Endothelial cell of umbilical vein (primary cell): ENCODE measurements around the gene LGI4. TPM values are rescaled to one million over a fixed set of nuclear protein-coding genes. Genes with fewer than 3 reads are reported as not detected.
A peak's percentile ranks its signal among the peaks of the same experiment; 100 is the strongest.

Experiments used
- BruUV-seq: library from RNA; stranded (reverse); fragments of 400-500 nt; replicated peaks from 2 replicates; lab custom pipeline; 2021; lab: Mats Ljungman, UMichigan
- CTCF ChIA-PET: fragments of 300-600, 350-600 bp; sonication (Branson Sonifier 250); formaldehyde crosslinking; loops from one replicate; lab custom pipeline; 2021; ENCODE audit warnings: antibody characterized with exemption, inconsistent platforms; lab: Charles Lee
- POLR2A ChIA-PET: fragments of 300-600, 350-600 bp; sonication (Branson Sonifier 250); formaldehyde crosslinking; loops from one replicate; lab custom pipeline; 2021; ENCODE audit warnings: antibody characterized with exemption, inconsistent platforms; lab: Charles Lee
- DNase-seq: peaks from one replicate; pipeline ENCODE4 v3.0.0-alpha.2; 2011; ENCODE audit warnings: low read depth, low spot score
- FAIRE-seq: peaks from 2 replicates; lab custom pipeline; 2011; peaks lifted over from hg19 to GRCh38; lab: Jason Lieb, UNC
- H2AFZ ChIP-seq: 2 replicates; pipeline ENCODE4 v1.6.0; 2012; ENCODE audit warnings: low read depth, low read length, control low read depth, inconsistent platforms
- H3K27ac ChIP-seq: 2 replicates; pipeline ENCODE4 v1.5.1; 2011; ENCODE audit warnings: low read depth, mild to moderate bottlenecking, control low read depth, low read length, moderate library complexity; ENCODE audit not compliant: insufficient read depth
- H3K27me3 ChIP-seq, 2 experiments: 2 replicates each; pipeline versions ENCODE4 v1.6.0 to v1.6.1; 2011; ENCODE audit warnings: low read length in 2 of 2, mixed read lengths in 1 of 2; ENCODE audit not compliant: control insufficient read depth in 2 of 2, insufficient read depth in 2 of 2
- H3K36me3 ChIP-seq, 2 experiments: 2 replicates in 1 of 2; 3 replicates in 1 of 2; pipeline ENCODE4 v1.5.1; 2011; ENCODE audit warnings: low read length in 2 of 2, mild to moderate bottlenecking in 1 of 2, moderate library complexity in 1 of 2; ENCODE audit not compliant: control insufficient read depth in 2 of 2, insufficient read depth in 2 of 2; ENCODE audit errors: extremely low read depth in 1 of 2
- H3K4me1 ChIP-seq: 3 replicates; pipeline ENCODE4 v1.5.1; 2011; ENCODE audit warnings: mild to moderate bottlenecking, low read length; ENCODE audit not compliant: control insufficient read depth, insufficient read depth; ENCODE audit errors: extremely low read depth
- H3K4me2 ChIP-seq: 2 replicates; pipeline ENCODE4 v1.6.1; 2011; ENCODE audit warnings: low read length, control low read depth, mixed read lengths; ENCODE audit not compliant: insufficient read depth
- H3K4me3 ChIP-seq, 3 experiments: fragments of 200-600 bp in 1 of 3; sonication (generic), shearing (Covaris generic) in 1 of 3; replicated peaks in 1 of 3; 2 replicates each; pipeline ENCODE4 v1.5.1; 2011 to 2016; ENCODE audit warnings: control low read depth in 3 of 3, low read length in 3 of 3, mild to moderate bottlenecking in 2 of 3, inconsistent platforms in 1 of 3, low read depth in 1 of 3, moderate library complexity in 1 of 3; ENCODE audit not compliant: insufficient read depth in 1 of 3
- H3K79me2 ChIP-seq: 2 replicates; pipeline ENCODE4 v1.6.0; 2012; ENCODE audit warnings: low read length, inconsistent platforms; ENCODE audit not compliant: control insufficient read depth, insufficient read depth
- H3K9ac ChIP-seq: replicated peaks from 2 replicates; pipeline ENCODE3; 2011; ENCODE audit warnings: low read length, control low read depth; ENCODE audit not compliant: insufficient read depth; ENCODE audit errors: extremely low read depth
- H3K9me1 ChIP-seq: replicated peaks from 3 replicates; pipeline ENCODE4 v1.6.0; 2011; ENCODE audit warnings: mild to moderate bottlenecking, low read length; ENCODE audit not compliant: control insufficient read depth, insufficient read depth; ENCODE audit errors: extremely low read depth
- H3K9me3 ChIP-seq: replicated peaks from 2 replicates; pipeline ENCODE4 v1.5.1; 2012; ENCODE audit warnings: low read length, inconsistent platforms; ENCODE audit not compliant: control insufficient read depth, insufficient read depth
- H4K20me1 ChIP-seq: replicated peaks from 2 replicates; pipeline ENCODE3; 2011; ENCODE audit warnings: mild to moderate bottlenecking, low read length; ENCODE audit not compliant: control insufficient read depth, insufficient read depth; ENCODE audit errors: extremely low read depth
- EZH2 ChIP-seq: IDR thresholded peaks from 2 replicates; pipeline ENCODE4 v1.6.1; 2012; ENCODE audit warnings: borderline replicate concordance, low read depth, mild to moderate bottlenecking, moderate library complexity, low read length, inconsistent platforms; ENCODE audit not compliant: severe bottlenecking
- FOS ChIP-seq: IDR thresholded peaks from 2 replicates; pipeline ENCODE4 v1.6.1; 2011; ENCODE audit warnings: mild to moderate bottlenecking, low read length, moderate library complexity, borderline replicate concordance; ENCODE audit not compliant: insufficient read depth
- dilution Hi-C: fragments of 300-500 bp; cut with MboI; formaldehyde crosslinking; loops from one replicate; pipeline ENCODE4 v1.15.0; 2019; ENCODE audit warnings: low sequenced_read_pairs; ENCODE audit not compliant: extremely low pct_ligation_motif_present
- intact Hi-C: fragments of 100-400 bp; cut with micrococcal nuclease; formaldehyde crosslinking; loops from one replicate; pipeline ENCODE4 v1.10.0; 2022
- polyA plus RNA-seq, 4 experiments: library from polyadenylated mRNA; depleted of rRNA in 3 of 4; stranded (reverse) in 3 of 4; unstranded in 1 of 4; fragments of >200 nt; gene quantifications; 2 replicates each; pipeline versions ENCODE4 v1.2.1 to v1.2.3, GENCODE V29; 2011 to 2012; ENCODE audit warnings: missing spikeins in 1 of 4
- total RNA-seq: library from RNA; stranded (reverse); gene quantifications from 2 replicates; pipeline ENCODE4 v1.2.3, GENCODE V29; 2021
- TF ChIP-seq, protein P1 (sequence below): IDR thresholded peaks from 2 replicates; pipeline ENCODE4 v1.6.1; 2011; ENCODE audit not compliant: insufficient read depth, insufficient read length

The LGI4 gene
- total and polyA plus RNA-seq, 2 donors (not counting 3 experiments of a cell fraction or from before 2014, with no cell fraction given) = not detected

DNA sequence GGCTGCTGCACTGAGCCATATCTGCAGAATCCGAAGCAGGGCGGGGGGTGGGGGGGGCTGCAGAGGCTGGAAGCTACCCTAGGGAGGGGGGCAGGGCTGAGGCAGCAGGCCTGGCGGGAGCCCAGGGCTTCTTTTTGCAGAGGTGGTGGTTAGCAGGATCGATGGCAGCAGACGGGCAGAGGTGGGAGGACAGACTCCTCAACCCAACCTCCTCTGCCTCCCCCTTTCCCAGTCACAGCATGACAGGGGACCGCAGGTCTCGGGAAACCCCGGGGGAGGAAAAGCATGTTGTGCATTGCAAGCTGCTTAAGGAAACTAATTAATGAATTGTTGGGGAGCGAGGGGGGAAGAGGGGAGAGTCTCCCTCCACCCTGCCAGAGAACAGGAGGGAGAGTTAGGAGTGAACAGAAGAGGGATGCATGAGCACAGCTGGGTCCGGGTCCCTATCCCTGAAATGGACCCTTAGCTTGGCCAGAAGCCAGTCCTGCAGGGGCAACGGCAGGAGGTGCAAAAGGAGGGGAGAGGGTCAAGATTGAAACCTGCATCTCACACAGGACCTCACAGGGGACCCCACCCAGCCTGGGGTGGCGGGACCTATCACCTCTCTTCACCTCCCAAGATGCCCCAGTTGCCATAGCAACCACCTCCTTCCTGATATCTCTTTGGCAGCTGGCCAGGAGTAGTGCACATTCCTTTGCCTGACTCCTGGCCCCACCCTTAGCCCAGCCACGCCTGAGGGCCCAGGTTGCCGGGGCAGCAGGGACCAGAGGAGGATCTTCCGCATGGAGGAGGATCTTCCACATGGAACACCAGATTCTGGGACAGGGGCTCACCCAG lies 10.0 kb upstream of the LGI4 start:
- H3K9me1 ChIP-seq = no peaks in the 10 kb centered on the region
- FAIRE-seq (no peak), DNase-seq (no peak)
- BruUV-seq = no TSS peak
- H3K36me3 ChIP-seq = no peaks in the 10 kb centered on the region
- dilution Hi-C loops (no loop called here), intact Hi-C loops (loop anchor here (5.0 kb wide), 1 partner anchor 183 kb away; the partner anchor contains the start of gene ZNF792)
- TF ChIP-seq, protein P1, sequence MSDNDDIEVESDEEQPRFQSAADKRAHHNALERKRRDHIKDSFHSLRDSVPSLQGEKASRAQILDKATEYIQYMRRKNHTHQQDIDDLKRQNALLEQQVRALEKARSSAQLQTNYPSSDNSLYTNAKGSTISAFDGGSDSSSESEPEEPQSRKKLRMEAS = no peak
- peak; percentile 0 for TF ChIP-seq EZH2
- CTCF ChIA-PET = no interaction called here
- no peaks in the 10 kb centered on the region for H4K20me1 ChIP-seq
- H3K4me1 ChIP-seq = peaks cover 11% of the 10 kb centered on the region
- H2AFZ ChIP-seq = no peak overlapping the region
- H3K4me2 ChIP-seq = no peak overlapping the region
- no peak overlapping the region for H3K9ac ChIP-seq
- POLR2A ChIA-PET = no interaction called here
- H3K27ac ChIP-seq = no peak overlapping the region
- H3K4me3 ChIP-seq = no peak overlapping the region
- H3K79me2 ChIP-seq = no peaks in the 10 kb centered on the region
- H3K27me3 ChIP-seq = peaks cover 16 to 17% of the 10 kb centered on the region in 2 experiments
- no peaks in the 10 kb centered on the region for H3K9me3 ChIP-seq

DNA sequence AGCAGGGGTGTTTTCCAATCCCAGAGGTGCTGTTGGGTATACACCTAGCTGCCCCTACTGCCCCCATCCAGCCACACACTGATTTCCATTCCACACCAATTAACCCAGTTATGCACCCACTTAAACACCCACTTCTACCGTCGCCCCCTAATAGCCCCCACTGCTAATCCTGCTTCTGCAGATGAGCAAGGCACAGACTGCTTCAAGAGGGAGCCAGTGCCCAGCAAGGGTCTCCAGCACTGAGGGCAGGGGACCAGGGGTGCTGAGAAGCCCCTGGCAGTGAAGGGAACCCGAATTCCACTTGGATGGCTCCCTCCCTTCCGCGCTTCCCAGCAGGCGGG lies 9.4 kb upstream of the LGI4 start:
- no peaks in the 10 kb centered on the region for H4K20me1 ChIP-seq
- DNase-seq (no peak), FAIRE-seq (no peak)
- dilution Hi-C loops (no loop called here), intact Hi-C loops (loop anchor here (5.0 kb wide), 1 partner anchor 182 kb away; the partner anchor contains the start of gene ZNF792)
- peaks cover 11% of the 10 kb centered on the region for H3K4me1 ChIP-seq
- no TSS peak for BruUV-seq
- no peak for TF ChIP-seq FOS
- TF ChIP-seq, protein P1 = no peak
- peaks cover 16 to 17% of the 10 kb centered on the region in 2 experiments for H3K27me3 ChIP-seq
- no peak overlapping the region for H2AFZ ChIP-seq
- no peak overlapping the region for H3K27ac ChIP-seq
- no peak overlapping the region for H3K9ac ChIP-seq
- no peaks in the 10 kb centered on the region for H3K9me1 ChIP-seq
- H3K79me2 ChIP-seq = no peaks in the 10 kb centered on the region
- H3K36me3 ChIP-seq = no peaks in the 10 kb centered on the region
- H3K9me3 ChIP-seq = no peaks in the 10 kb centered on the region
- H3K4me2 ChIP-seq = no peak overlapping the region
- CTCF ChIA-PET = no interaction called here
- no peak overlapping the region for H3K4me3 ChIP-seq
- POLR2A ChIA-PET = no interaction called here
